WTC11 (cell line): ENCODE results near the gene PHLDB3.

ENCODE experiments used
- CTCF ChIP-seq: fragments of 200-600 bp; IDR thresholded peaks from 2 replicates; pipeline ENCODE4 v1.8.0; 2022; ENCODE audit warnings: antibody characterized with exemption
- E2F5 ChIP-seq: sonication (generic); formaldehyde crosslinking; IDR thresholded peaks from 2 replicates; pipeline ENCODE4 v1.8.1; 2022; ENCODE audit warnings: mild to moderate bottlenecking, moderate library complexity, missing genetic modification reagents
- FOXK1 ChIP-seq: sonication (generic); formaldehyde crosslinking; IDR thresholded peaks from 2 replicates; pipeline ENCODE4 v1.8.0; 2022; ENCODE audit warnings: mild to moderate bottlenecking, moderate library complexity, missing genetic modification reagents
- MAX ChIP-seq: sonication (generic); formaldehyde crosslinking; IDR thresholded peaks from 2 replicates; pipeline ENCODE4 v1.8.0; 2022; ENCODE audit warnings: mild to moderate bottlenecking, missing genetic modification reagents
- NFE2L1 ChIP-seq: sonication (generic); formaldehyde crosslinking; IDR thresholded peaks from 2 replicates; pipeline ENCODE4 v1.8.1; 2023; ENCODE audit warnings: missing genetic modification reagents
- NFYB ChIP-seq: sonication (generic); formaldehyde crosslinking; conservative IDR thresholded peaks from 2 replicates; pipeline ENCODE4 v1.8.0; 2022; ENCODE audit warnings: low read depth, missing genetic modification reagents
- PRRX2 ChIP-seq: fragments of 250-450 bp; sonication (Bioruptor Pico); IDR thresholded peaks from 2 replicates; pipeline ENCODE4 v1.8.0; 2021; ENCODE audit warnings: mild to moderate bottlenecking
- SOX15 ChIP-seq: fragments of 250-450 bp; sonication (Bioruptor Pico); IDR thresholded peaks from 2 replicates; pipeline ENCODE4 v1.9.0; 2021; ENCODE audit warnings: mild to moderate bottlenecking
- STAT6 ChIP-seq: sonication (generic); formaldehyde crosslinking; conservative IDR thresholded peaks from 2 replicates; pipeline ENCODE4 v1.8.1; 2023; ENCODE audit warnings: mild to moderate bottlenecking, low read depth, missing genetic modification reagents, moderate library complexity
- ZNF121 ChIP-seq: sonication (generic); formaldehyde crosslinking; IDR thresholded peaks from 2 replicates; pipeline ENCODE4 v1.8.0; 2023; ENCODE audit warnings: missing genetic modification reagents
- ZNF263 ChIP-seq: sonication (generic); formaldehyde crosslinking; IDR thresholded peaks from 2 replicates; pipeline ENCODE4 v1.8.1; 2022; ENCODE audit warnings: low read depth, mild to moderate bottlenecking, moderate library complexity, missing genetic modification reagents
- ZNF512 ChIP-seq: sonication (generic); formaldehyde crosslinking; IDR thresholded peaks from 2 replicates; pipeline ENCODE4 v1.8.1; 2022; ENCODE audit warnings: missing genetic modification reagents, borderline replicate concordance
- ZSCAN18 ChIP-seq: fragments of 250-450 bp; sonication (Bioruptor Pico); IDR thresholded peaks from 2 replicates; pipeline ENCODE4 v2.1.2; 2022; ENCODE audit warnings: mild to moderate bottlenecking, moderate library complexity

- no peak for TF ChIP-seq CTCF
- TF ChIP-seq ZSCAN18, result no peak
- no peak for TF ChIP-seq ZNF263 (CRISPR knock-in tag)
- TF ChIP-seq PRRX2 (CRISPR knock-in tag), result no peak
- TF ChIP-seq NFE2L1 (CRISPR knock-in tag), result no peak
- TF ChIP-seq ZNF512 (CRISPR knock-in tag), result no peak
- TF ChIP-seq FOXK1 (CRISPR knock-in tag), result no peak
- TF ChIP-seq NFYB (CRISPR knock-in tag), result no peak
- no peak for TF ChIP-seq ZNF121
- no peak for TF ChIP-seq E2F5 (CRISPR knock-in tag)
- no peak for TF ChIP-seq STAT6
- TF ChIP-seq MAX (CRISPR knock-in tag), result no peak
- TF ChIP-seq SOX15, result no peak
Measured at GRCh38 chr19:43540381-43540780, 35.8 kb upstream of the PHLDB3 start.
